ENCODE measurements around the gene NUDT19.

Gene NUDT19

GRCh38 chr19:32673573-32673972 is 18.0 kb upstream of the NUDT19 start:
- H3K9me3 Mint-ChIP-seq, result no peaks in the 10 kb centered on the region
- H3K4me1 Mint-ChIP-seq, result peaks cover 34% of the 10 kb centered on the region
- peaks cover 34% of the 10 kb centered on the region for H3K27me3 Mint-ChIP-seq (ENCODE audit: low read depth)
- TF ChIP-seq, protein P1, sequence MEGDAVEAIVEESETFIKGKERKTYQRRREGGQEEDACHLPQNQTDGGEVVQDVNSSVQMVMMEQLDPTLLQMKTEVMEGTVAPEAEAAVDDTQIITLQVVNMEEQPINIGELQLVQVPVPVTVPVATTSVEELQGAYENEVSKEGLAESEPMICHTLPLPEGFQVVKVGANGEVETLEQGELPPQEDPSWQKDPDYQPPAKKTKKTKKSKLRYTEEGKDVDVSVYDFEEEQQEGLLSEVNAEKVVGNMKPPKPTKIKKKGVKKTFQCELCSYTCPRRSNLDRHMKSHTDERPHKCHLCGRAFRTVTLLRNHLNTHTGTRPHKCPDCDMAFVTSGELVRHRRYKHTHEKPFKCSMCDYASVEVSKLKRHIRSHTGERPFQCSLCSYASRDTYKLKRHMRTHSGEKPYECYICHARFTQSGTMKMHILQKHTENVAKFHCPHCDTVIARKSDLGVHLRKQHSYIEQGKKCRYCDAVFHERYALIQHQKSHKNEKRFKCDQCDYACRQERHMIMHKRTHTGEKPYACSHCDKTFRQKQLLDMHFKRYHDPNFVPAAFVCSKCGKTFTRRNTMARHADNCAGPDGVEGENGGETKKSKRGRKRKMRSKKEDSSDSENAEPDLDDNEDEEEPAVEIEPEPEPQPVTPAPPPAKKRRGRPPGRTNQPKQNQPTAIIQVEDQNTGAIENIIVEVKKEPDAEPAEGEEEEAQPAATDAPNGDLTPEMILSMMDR (IDR thresholded peaks at IDR 0.05; ENCODE audit: unreplicated experiment in 3 of 3), result no peak
- H3K4me3 Mint-ChIP-seq, result peak overlapping the region; percentile 96 to 97 (median 97)
- no peaks in the 10 kb centered on the region for H3K36me3 Mint-ChIP-seq (ENCODE audit: low read depth)
- H3K27ac Mint-ChIP-seq, result no peak overlapping the region

DNA sequence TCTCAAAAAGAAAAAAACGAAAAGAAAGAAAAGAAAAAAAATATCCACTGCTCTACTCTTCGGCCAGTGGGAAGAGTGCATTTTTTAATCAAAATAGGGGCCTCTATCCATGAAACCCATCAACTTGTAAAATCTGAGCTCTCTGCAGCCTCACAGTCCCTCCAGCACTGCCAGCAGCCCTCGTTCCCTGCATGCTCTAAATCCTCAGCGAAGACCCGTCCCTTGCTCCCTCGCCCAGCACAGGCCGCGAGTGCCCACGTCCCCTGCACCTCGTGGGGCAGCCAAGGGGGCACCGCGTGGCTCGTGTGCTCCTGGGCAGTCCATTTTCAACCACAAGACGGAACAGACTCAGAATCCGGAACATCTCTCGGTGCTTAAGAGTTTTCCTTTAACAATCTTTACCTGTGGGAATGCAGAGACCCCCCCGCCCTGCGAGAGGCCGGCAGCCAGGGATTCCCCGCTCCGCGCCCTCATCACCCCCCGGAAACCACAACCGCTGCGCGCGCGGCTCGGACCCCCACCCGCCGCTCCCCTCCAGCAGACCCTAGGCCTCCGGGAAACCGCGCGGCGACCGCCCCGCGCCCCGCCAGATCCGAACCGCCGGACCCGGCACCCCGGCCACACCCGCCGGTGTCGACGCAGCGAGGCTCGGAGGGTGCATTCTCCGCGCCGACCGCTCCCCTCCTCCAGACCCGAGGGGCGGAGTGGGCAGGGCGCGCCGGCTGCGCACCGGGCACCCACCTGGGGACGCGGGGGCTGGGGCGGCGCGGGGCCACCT is 17.3 kb upstream of the NUDT19 start:
- TF ChIP-seq, protein P1 (IDR thresholded peaks at IDR 0.05; ENCODE audit: unreplicated experiment in 3 of 3), result no peak
- Mint-ChIP-seq H3K4me3 (peak overlapping the region; percentile 96 to 97 (median 97)), H3K27me3 (ENCODE audit: low read depth) (peaks cover 37% of the 10 kb centered on the region), H3K4me1 (peaks cover 32% of the 10 kb centered on the region), H3K9me3 (no peaks in the 10 kb centered on the region), H3K27ac (peak overlapping the region; percentile 10 to 56 (median 28)), H3K36me3 (ENCODE audit: low read depth) (no peaks in the 10 kb centered on the region)

DNA sequence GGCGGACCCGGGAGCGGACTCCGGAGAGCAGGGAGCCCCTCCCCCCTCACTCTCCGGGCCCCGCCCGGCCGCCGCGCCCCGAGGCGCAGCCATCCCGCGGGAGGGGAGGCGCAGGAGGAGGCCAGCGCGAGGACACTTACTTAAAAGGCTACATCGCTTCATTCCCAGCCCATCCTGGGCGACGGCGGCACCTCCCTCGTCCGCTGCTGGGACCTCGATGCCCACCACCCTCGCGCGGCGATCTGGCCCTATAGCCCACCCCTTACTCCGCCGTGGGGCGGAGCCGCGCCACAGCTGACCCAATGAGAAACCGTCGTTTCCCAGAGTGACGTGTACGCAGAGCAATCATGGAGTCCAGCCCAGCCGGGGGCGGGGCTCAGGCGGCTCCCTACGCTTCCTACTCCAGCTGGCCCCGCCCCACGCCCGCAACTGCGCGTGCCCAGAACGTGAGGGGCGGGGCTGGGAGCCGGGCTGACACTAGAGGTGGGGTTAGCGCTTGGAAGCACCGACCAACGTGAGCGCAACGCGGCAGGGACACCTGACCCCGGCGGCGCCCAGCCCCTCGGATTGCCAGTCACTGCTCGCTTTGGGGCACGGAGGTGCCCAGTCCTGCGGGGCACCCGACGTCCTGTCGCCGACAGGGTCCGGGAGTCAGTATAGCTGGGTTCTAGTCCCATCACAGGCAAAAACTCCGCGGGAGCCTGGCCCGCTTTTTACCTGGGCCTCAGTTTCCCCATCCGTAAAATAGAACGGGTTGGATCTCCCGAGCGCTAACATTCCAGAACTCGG is 16.5 kb upstream of the NUDT19 start, which contains the start of gene ANKRD27:
Gene ANKRD27 (minus strand): TSS at position 250 of the 789 bp plus-strand sequence. CDS start 16,165 bp downstream, outside the sequence.
- Mint-ChIP-seq H3K9me3 (no peaks in the 10 kb centered on the region), H3K27me3 (ENCODE audit: low read depth) (peaks cover 37% of the 10 kb centered on the region), H3K4me3 (peak within 1 kb of the TSS; percentile 96 to 97 (median 97)), H3K4me1 (peaks cover 29% of the 10 kb centered on the region), H3K27ac (peak within 1 kb of the TSS; percentile 10 to 72 (median 56)), H3K36me3 (ENCODE audit: low read depth) (no peaks in the 10 kb centered on the region)
- TF ChIP-seq, protein P1 (IDR thresholded peaks at IDR 0.05; ENCODE audit: unreplicated experiment in 3 of 3), result no peak

DNA sequence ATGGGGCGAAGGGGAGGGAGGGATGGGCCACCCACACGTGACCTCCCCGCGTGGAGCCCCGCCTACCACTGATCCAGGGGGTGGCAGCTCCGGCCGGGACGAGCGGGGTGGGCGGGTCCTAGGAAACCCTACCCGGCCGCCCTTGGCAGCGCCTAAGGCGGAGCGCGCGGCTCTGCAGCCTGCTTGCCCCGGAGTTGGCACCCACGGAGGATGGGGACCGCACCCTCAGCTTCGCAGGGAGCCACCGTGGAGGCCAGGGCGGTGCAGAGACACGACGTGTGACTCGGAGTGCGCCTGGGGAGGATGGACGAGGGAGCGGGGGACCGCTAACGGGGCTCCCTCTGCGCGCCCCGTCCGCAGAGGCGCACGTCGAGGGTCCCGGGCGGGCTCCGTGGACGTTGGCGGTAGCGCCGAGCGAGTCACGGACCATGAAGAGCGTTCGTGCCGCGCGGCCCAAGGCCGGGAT is 15.9 kb upstream of the NUDT19 start, which contains the start of gene RGS9BP:
Gene RGS9BP (plus strand): TSS at position 129 of the 466 bp plus-strand sequence. CDS start 416 bp downstream, outside the sequence.
- Mint-ChIP-seq H3K9me3 (no peaks in the 10 kb centered on the region), H3K4me1 (peaks cover 29% of the 10 kb centered on the region), H3K36me3 (ENCODE audit: low read depth) (no peaks in the 10 kb centered on the region), H3K27me3 (ENCODE audit: low read depth) (peaks cover 37% of the 10 kb centered on the region), H3K4me3 (peak within 1 kb of the TSS; percentile 92 to 97 (median 93)), H3K27ac (peak within 1 kb of the TSS in 1 of 3 experiments; percentile 72)
- TF ChIP-seq, protein P1 (IDR thresholded peaks at IDR 0.05; ENCODE audit: unreplicated experiment in 3 of 3), result no peak

GRCh38 chr19:32676186-32676894 is 15.3 kb upstream of the NUDT19 start:
- H3K9me3 Mint-ChIP-seq, result no peaks in the 10 kb centered on the region
- H3K27me3 Mint-ChIP-seq (ENCODE audit: low read depth), result peaks cover 37% of the 10 kb centered on the region
- peaks cover 29% of the 10 kb centered on the region for H3K4me1 Mint-ChIP-seq
- TF ChIP-seq, protein P1 (IDR thresholded peaks at IDR 0.05; ENCODE audit: unreplicated experiment in 3 of 3), result no peak
- H3K36me3 Mint-ChIP-seq (ENCODE audit: low read depth), result no peaks in the 10 kb centered on the region
- H3K4me3 Mint-ChIP-seq, result peak overlapping the region in 1 of 3 experiments; percentile 23
- H3K27ac Mint-ChIP-seq, result no peak overlapping the region
